22Rv1 (cell line): ENCODE measurements around the gene ACTN3.

Source experiments
- CTCF ChIP-seq: fragments of 450-650 bp; IDR thresholded peaks from 2 replicates; pipeline ENCODE4 v1.5.1; 2017; ENCODE audit warnings: mild to moderate bottlenecking
- ZFX ChIP-seq: fragments of 450-650 bp; IDR thresholded peaks from 2 replicates; pipeline ENCODE4 v1.6.1; 2017; ENCODE audit warnings: antibody characterized with exemption, borderline replicate concordance

GRCh38 chr11:66612458-66612857 is 65.8 kb downstream of the ACTN3 start:
- no peak for TF ChIP-seq CTCF
- no peak for TF ChIP-seq ZFX
